SU-DHL-6 (cell line): ENCODE measurements around the gene GNB1L.

Source experiments
- EZH2phosphoT487 ChIP-seq: fragments of 200-600 bp; sonication (generic), shearing (Covaris generic); conservative IDR thresholded peaks from 2 replicates; pipeline ENCODE4 v1.6.1; 2018; ENCODE audit warnings: mild to moderate bottlenecking, antibody characterized with exemption, low read length, moderate library complexity, mixed read lengths
- TF ChIP-seq, protein P1 (sequence below): fragments of 200-600 bp; sonication (generic); IDR thresholded peaks from one replicate; pipeline ENCODE4 v1.5.1; 2017; ENCODE audit warnings: antibody characterized with exemption, mild to moderate bottlenecking, low read length, moderate library complexity; ENCODE audit not compliant: insufficient read depth, poor library complexity, severe bottlenecking

GRCh38 chr22:19885841-19886592 lies 31.3 kb upstream of the GNB1L start:
- TF ChIP-seq, protein P1, sequence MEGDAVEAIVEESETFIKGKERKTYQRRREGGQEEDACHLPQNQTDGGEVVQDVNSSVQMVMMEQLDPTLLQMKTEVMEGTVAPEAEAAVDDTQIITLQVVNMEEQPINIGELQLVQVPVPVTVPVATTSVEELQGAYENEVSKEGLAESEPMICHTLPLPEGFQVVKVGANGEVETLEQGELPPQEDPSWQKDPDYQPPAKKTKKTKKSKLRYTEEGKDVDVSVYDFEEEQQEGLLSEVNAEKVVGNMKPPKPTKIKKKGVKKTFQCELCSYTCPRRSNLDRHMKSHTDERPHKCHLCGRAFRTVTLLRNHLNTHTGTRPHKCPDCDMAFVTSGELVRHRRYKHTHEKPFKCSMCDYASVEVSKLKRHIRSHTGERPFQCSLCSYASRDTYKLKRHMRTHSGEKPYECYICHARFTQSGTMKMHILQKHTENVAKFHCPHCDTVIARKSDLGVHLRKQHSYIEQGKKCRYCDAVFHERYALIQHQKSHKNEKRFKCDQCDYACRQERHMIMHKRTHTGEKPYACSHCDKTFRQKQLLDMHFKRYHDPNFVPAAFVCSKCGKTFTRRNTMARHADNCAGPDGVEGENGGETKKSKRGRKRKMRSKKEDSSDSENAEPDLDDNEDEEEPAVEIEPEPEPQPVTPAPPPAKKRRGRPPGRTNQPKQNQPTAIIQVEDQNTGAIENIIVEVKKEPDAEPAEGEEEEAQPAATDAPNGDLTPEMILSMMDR, result no peak
- TF ChIP-seq EZH2phosphoT487, result no peak
